Naive thymus-derived CD8-positive, alpha-beta T cell (primary cell): ENCODE data around the gene HRH1. TPM values are rescaled to one million over a fixed set of nuclear protein-coding genes. Genes with fewer than 3 reads are reported as not detected.

Source experiments
- ATAC-seq, 2 donors: fragments of 150-1000 bp; cut with Tn5 transposase in 1 of 2; sonication (Bioruptor Pico), chemical (Tn5 transposase) in 1 of 2; 1 replicate in 1 of 2; 2 replicates in 1 of 2; pipeline ENCODE4 v1.10.0; 2021; ENCODE audit warnings: mild to moderate bottlenecking in 2 of 2, moderate library complexity in 2 of 2
- POLR2A ChIA-PET: fragments of 350-600 bp; sonication (Branson Sonifier 250); formaldehyde crosslinking; loops from one replicate; lab custom pipeline; 2021; ENCODE audit warnings: antibody characterized with exemption; lab: Charles Lee
- DNase-seq, 10 donors: peaks; one replicate each; pipeline versions ENCODE4 v3.0.0 to v3.0.0-alpha.2; 2020 to 2022
- H3K27ac Mint-ChIP-seq, 10 donors: one replicate each; pipeline ENCODE4 v1.8.0; 2020 to 2022; ENCODE audit warnings: mild to moderate bottlenecking in 10 of 10, mixed read lengths in 10 of 10, moderate library complexity in 4 of 10, inconsistent platforms in 1 of 10
- H3K27me3 Mint-ChIP-seq, 5 donors: one replicate each; pipeline ENCODE4 v1.8.0; 2021 to 2022; ENCODE audit warnings: mixed read lengths in 5 of 5
- H3K36me3 Mint-ChIP-seq, 3 donors: one replicate each; pipeline ENCODE4 v1.8.0; 2020 to 2022; ENCODE audit warnings: mixed read lengths in 3 of 3, mild to moderate bottlenecking in 2 of 3, inconsistent platforms in 1 of 3
- H3K4me1 Mint-ChIP-seq, 4 donors: one replicate each; pipeline ENCODE4 v1.8.0; 2021 to 2022; ENCODE audit warnings: mixed read lengths in 4 of 4
- H3K4me3 Mint-ChIP-seq, 10 donors: one replicate each; pipeline ENCODE4 v1.8.0; 2020 to 2022; ENCODE audit warnings: mild to moderate bottlenecking in 10 of 10, mixed read lengths in 10 of 10, moderate library complexity in 6 of 10, inconsistent platforms in 1 of 10
- H3K9me3 Mint-ChIP-seq, 9 donors: one replicate each; pipeline ENCODE4 v1.8.0; 2020 to 2022; ENCODE audit warnings: mixed read lengths in 9 of 9, mild to moderate bottlenecking in 3 of 9, inconsistent platforms in 1 of 9, moderate library complexity in 1 of 9
- polyA plus RNA-seq, 3 donors: library from polyadenylated mRNA; unstranded; fragments of 300-500 nt; fragmentation: Illumina TruSeq; gene quantifications; one replicate each; pipeline ENCODE4 v1.2.3, GENCODE V29; 2021
- total RNA-seq, 8 experiments: library from RNA in 2 of 8; stranded (reverse) in 2 of 8; gene quantifications; one replicate each; pipeline ENCODE4 v1.2.3 and lab custom pipeline; 2021 to 2026

Gene HRH1
- total and polyA plus RNA-seq, 5 experiments from 2014 or later: not detected

DNA sequence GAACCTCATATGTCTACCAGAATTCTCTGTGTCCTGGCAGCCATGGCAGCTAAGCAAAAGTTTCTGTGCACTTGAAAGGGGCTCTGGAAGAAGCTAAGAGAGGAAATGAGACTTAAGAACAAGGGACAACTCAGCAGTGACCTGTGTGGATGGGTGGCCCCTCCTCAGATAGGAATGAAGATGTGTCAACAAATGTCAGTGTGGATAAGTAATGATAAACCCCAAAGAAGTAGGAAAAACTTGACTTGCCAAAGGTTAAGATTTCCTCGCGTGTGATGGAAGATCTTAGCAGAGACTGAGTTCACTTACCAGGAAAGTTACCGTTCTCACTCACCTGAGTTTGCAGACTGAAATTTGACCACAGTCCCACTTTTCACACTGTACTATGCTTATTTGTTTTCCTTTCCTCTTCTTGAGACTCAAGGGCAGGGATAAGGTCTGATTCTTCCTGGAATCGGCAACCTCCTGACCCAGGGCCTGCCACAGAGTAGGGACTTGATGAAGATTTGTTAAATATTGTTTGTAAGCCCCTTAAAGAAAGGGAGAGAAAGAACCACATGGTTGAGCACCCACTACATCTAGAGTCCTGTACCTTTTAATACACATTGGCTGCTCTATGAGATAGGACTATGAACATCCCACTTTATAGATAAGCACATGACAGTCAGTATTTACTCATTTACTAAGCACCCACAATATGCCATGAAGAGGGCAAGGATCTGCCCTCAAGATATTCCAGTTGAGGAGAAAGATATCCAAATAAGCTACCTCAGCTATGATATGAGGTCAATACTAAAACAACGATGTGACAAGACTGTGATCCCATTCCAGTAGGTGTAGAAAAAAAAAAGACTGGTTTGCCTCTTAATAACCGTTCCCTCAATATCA is 7.3 kb upstream of the HRH1 start:
- Mint-ChIP-seq H3K27ac (no peak overlapping the region), H3K4me1 (peaks cover 0 to 5% (median 0%) of the 10 kb centered on the region in 4 donors)
- POLR2A ChIA-PET: no interaction called here

GRCh38 chr3:11150256-11150655 is 4.0 kb upstream of the HRH1 start:
- POLR2A ChIA-PET: no interaction called here
- ATAC-seq (no peak), DNase-seq (no peak)
- no peak overlapping the region for H3K4me3 Mint-ChIP-seq
- H3K9me3 Mint-ChIP-seq: no peaks in the 10 kb centered on the region
- peaks cover 0 to 9% (median 8%) of the 10 kb centered on the region in 4 donors for H3K4me1 Mint-ChIP-seq
- H3K36me3 Mint-ChIP-seq: no peaks in the 10 kb centered on the region
- H3K27me3 Mint-ChIP-seq: peaks cover 16 to 41% (median 29%) of the 10 kb centered on the region in 5 donors
- no peak overlapping the region for H3K27ac Mint-ChIP-seq

More for the DNA sequence above, 7.3 kb upstream of the HRH1 start:
- H3K9me3 Mint-ChIP-seq: no peaks in the 10 kb centered on the region
- no peaks in the 10 kb centered on the region for H3K36me3 Mint-ChIP-seq
- no peak for ATAC-seq
- H3K4me3 Mint-ChIP-seq: no peak overlapping the region
- H3K27me3 Mint-ChIP-seq: peaks cover 12 to 42% (median 20%) of the 10 kb centered on the region in 5 donors
- DNase-seq: no peak

DNA sequence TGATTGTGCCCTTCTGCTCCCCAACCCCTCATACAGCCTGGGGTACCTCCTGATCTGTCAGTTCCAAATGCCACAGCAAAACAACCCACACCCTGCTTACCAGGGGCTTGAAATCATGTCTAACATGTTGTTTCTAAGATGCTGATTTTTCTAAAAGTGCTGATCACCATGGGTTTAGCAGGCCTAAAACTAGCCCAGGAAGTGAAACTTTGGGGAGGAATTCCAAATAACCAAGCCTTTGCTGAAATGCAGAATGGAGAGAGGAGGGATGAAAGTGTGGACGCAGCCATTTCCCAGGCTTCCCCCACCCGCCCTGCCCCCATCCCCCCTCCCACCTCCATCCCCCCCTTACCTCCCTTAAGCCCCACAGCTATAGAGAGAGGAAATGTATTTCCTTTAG is 2.0 kb upstream of the HRH1 start:
- H3K4me1 Mint-ChIP-seq: peaks cover 2 to 16% (median 12%) of the 10 kb centered on the region in 4 donors
- H3K27me3 Mint-ChIP-seq: peaks cover 34 to 58% (median 45%) of the 10 kb centered on the region in 5 donors
- DNase-seq (no peak), ATAC-seq (no peak)
- POLR2A ChIA-PET: no interaction called here
- peaks cover 0 to 1% (median 0%) of the 10 kb centered on the region in 9 donors for H3K9me3 Mint-ChIP-seq
- no peaks in the 10 kb centered on the region for H3K36me3 Mint-ChIP-seq
- H3K27ac Mint-ChIP-seq: no peak overlapping the region
- no peak overlapping the region for H3K4me3 Mint-ChIP-seq

DNA sequence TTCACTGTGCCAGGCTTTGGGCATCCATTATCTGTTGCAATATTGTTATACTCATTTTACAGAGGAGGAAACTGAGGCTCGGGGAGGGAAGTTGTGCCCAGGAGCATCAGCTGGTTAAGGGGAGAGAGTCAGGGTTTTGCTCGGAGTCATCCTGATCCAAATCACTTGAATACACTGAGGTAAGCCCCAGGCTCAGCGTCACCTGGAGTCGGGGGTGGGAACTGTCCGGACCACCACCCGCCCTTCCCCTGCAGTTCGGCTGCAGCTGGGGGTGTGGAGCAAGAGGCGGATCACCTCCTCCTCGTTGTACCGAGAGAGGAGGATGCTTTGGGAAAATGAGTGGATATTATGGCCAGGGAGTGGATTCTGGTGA is 646 bp downstream of the HRH1 start:
- Mint-ChIP-seq H3K9me3 (peaks cover 0 to 1% (median 0%) of the 10 kb centered on the region in 9 donors), H3K4me1 (peaks cover 2 to 16% (median 12%) of the 10 kb centered on the region in 4 donors), H3K36me3 (no peaks in the 10 kb centered on the region), H3K27me3 (peaks cover 32 to 59% (median 44%) of the 10 kb centered on the region in 5 donors), H3K27ac (no peak overlapping the region), H3K4me3 (peak overlapping the region in 7 of 10 donors; percentile 7 to 59 (median 48))
- no peak for DNase-seq
- no peak for ATAC-seq
- POLR2A ChIA-PET: no interaction called here

- DNase-seq (no peak), ATAC-seq (no peak)
- peaks cover 0 to 1% (median 0%) of the 10 kb centered on the region in 9 donors for H3K9me3 Mint-ChIP-seq
- H3K27ac Mint-ChIP-seq: peak overlapping the region in 1 of 10 donors; percentile 43
- H3K4me3 Mint-ChIP-seq: peak overlapping the region in 7 of 10 donors; percentile 25 to 59 (median 48)
- POLR2A ChIA-PET: no interaction called here
- H3K4me1 Mint-ChIP-seq: peaks cover 2 to 16% (median 12%) of the 10 kb centered on the region in 4 donors
- H3K27me3 Mint-ChIP-seq: peaks cover 32 to 63% (median 45%) of the 10 kb centered on the region in 5 donors
- H3K36me3 Mint-ChIP-seq: no peaks in the 10 kb centered on the region
These were observed 1.2 kb downstream of the HRH1 start for GRCh38 chr3:11155341-11156025.

- Mint-ChIP-seq H3K4me3 (peak overlapping the region in 1 of 10 donors; percentile 48), H3K9me3 (peaks cover 0 to 1% (median 0%) of the 10 kb centered on the region in 9 donors), H3K27me3 (peaks cover 32 to 62% (median 45%) of the 10 kb centered on the region in 5 donors), H3K36me3 (no peaks in the 10 kb centered on the region), H3K4me1 (peaks cover 2 to 16% (median 12%) of the 10 kb centered on the region in 4 donors), H3K27ac (no peak overlapping the region)
- POLR2A ChIA-PET: no interaction called here
- DNase-seq (no peak), ATAC-seq (no peak)
These were observed 1.7 kb downstream of the HRH1 start for GRCh38 chr3:11156026-11156410.

GRCh38 chr3:11157421-11157820 is 3.1 kb downstream of the HRH1 start:
- H3K27ac Mint-ChIP-seq: no peak overlapping the region
- no peaks in the 10 kb centered on the region for H3K36me3 Mint-ChIP-seq
- no peak overlapping the region for H3K4me3 Mint-ChIP-seq
- DNase-seq (no peak), ATAC-seq (no peak)
- POLR2A ChIA-PET: no interaction called here
- peaks cover 0 to 1% (median 0%) of the 10 kb centered on the region in 9 donors for H3K9me3 Mint-ChIP-seq
- peaks cover 2 to 16% (median 12%) of the 10 kb centered on the region in 4 donors for H3K4me1 Mint-ChIP-seq
- peaks cover 33 to 70% (median 44%) of the 10 kb centered on the region in 5 donors for H3K27me3 Mint-ChIP-seq

GRCh38 chr3:11159421-11159904 is 5.2 kb downstream of the HRH1 start:
- Mint-ChIP-seq H3K9me3 (peaks cover 0 to 1% (median 0%) of the 10 kb centered on the region in 9 donors), H3K36me3 (no peaks in the 10 kb centered on the region), H3K4me3 (no peak overlapping the region), H3K27ac (no peak overlapping the region), H3K27me3 (peaks cover 34 to 68% (median 47%) of the 10 kb centered on the region in 5 donors), H3K4me1 (peaks cover 2 to 13% (median 10%) of the 10 kb centered on the region in 4 donors)
- DNase-seq: no peak
- ATAC-seq: no peak
- POLR2A ChIA-PET: no interaction called here

- ATAC-seq: no peak
- H3K4me3 Mint-ChIP-seq: no peak overlapping the region
- H3K36me3 Mint-ChIP-seq: no peaks in the 10 kb centered on the region
- POLR2A ChIA-PET: no interaction called here
- peaks cover 0 to 1% (median 0%) of the 10 kb centered on the region in 9 donors for H3K9me3 Mint-ChIP-seq
- H3K27me3 Mint-ChIP-seq: peaks cover 13 to 47% (median 27%) of the 10 kb centered on the region in 5 donors
- H3K27ac Mint-ChIP-seq: no peak overlapping the region
- no peaks in the 10 kb centered on the region for H3K4me1 Mint-ChIP-seq
- no peak for DNase-seq
These were observed 7.4 kb downstream of the HRH1 start for GRCh38 chr3:11161666-11162065.

GRCh38 chr3:11162401-11163345 is 8.4 kb downstream of the HRH1 start:
- no peak overlapping the region for H3K4me3 Mint-ChIP-seq
- no peaks in the 10 kb centered on the region for H3K9me3 Mint-ChIP-seq
- POLR2A ChIA-PET: no interaction called here
- H3K27me3 Mint-ChIP-seq: peaks cover 3 to 40% (median 17%) of the 10 kb centered on the region in 5 donors
- no peaks in the 10 kb centered on the region for H3K4me1 Mint-ChIP-seq
- DNase-seq: no peak
- no peaks in the 10 kb centered on the region for H3K36me3 Mint-ChIP-seq
- ATAC-seq: no peak
- H3K27ac Mint-ChIP-seq: no peak overlapping the region

GRCh38 chr3:11164607-11165006 is 10.3 kb downstream of the HRH1 start:
- H3K4me1 Mint-ChIP-seq: no peaks in the 10 kb centered on the region
- no peaks in the 10 kb centered on the region for H3K36me3 Mint-ChIP-seq
- H3K27me3 Mint-ChIP-seq: peaks cover 3 to 40% (median 17%) of the 10 kb centered on the region in 5 donors
- no peak overlapping the region for H3K4me3 Mint-ChIP-seq
- no peaks in the 10 kb centered on the region for H3K9me3 Mint-ChIP-seq
- POLR2A ChIA-PET: no interaction called here
- peak overlapping the region in 1 of 10 donors; percentile 58 for H3K27ac Mint-ChIP-seq
- no peak for ATAC-seq
- DNase-seq: no peak

DNA sequence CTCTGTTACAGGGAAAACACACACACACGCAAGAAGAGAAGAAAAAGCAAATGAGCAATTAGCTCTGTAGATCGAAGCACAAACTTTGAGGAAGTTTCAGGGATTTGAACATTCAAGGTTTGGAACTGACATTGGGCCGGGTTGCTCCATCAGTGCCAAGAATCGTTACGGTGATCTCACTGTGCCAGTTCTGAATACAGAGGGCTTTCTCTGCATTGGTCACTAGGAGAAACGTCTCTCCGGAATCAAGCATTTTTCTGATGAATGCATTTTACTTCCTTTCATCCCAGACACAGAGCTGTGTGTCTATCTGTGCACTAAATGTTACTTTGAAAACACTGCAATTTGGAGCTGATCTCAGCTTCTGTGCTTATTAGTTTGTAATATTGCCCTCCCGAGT is 11.2 kb downstream of the HRH1 start:
- POLR2A ChIA-PET: no interaction called here
- Mint-ChIP-seq H3K9me3 (no peaks in the 10 kb centered on the region), H3K36me3 (no peaks in the 10 kb centered on the region), H3K4me1 (peaks cover 0 to 2% (median 0%) of the 10 kb centered on the region in 4 donors), H3K27me3 (peaks cover 2 to 32% (median 15%) of the 10 kb centered on the region in 5 donors), H3K4me3 (no peak overlapping the region), H3K27ac (no peak overlapping the region)
- no peak for DNase-seq
- ATAC-seq: no peak
